GM12873 (cell line): ENCODE measurements around the gene CPM.

ENCODE experiments used
- TF ChIP-seq, protein P1 (sequence below): IDR thresholded peaks from 2 replicates; pipeline ENCODE4 v1.5.1; 2012; ENCODE audit warnings: low read depth, mild to moderate bottlenecking, moderate library complexity, low read length, control low read depth; ENCODE audit not compliant: insufficient read depth; ENCODE audit errors: missing control alignments

Gene CPM

DNA sequence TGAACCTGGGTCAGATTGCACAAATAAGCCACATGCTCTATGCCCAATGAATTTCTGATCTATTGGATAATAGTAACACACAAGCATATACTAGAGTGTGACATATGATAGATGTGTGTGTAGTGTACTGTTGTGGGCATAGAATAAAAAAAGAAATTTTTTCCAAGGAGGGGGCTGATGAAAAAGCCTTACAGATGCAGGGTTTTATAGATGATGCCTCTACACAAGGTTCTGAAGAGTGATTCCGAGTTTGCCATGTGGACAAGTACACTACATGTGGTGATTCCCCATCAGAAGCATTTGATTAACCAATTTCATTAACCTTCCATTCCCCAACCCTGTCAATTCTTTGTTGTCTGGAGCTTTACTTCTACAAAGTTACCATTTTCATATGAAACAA lies 45.3 kb downstream of the CPM start:
- TF ChIP-seq, protein P1, sequence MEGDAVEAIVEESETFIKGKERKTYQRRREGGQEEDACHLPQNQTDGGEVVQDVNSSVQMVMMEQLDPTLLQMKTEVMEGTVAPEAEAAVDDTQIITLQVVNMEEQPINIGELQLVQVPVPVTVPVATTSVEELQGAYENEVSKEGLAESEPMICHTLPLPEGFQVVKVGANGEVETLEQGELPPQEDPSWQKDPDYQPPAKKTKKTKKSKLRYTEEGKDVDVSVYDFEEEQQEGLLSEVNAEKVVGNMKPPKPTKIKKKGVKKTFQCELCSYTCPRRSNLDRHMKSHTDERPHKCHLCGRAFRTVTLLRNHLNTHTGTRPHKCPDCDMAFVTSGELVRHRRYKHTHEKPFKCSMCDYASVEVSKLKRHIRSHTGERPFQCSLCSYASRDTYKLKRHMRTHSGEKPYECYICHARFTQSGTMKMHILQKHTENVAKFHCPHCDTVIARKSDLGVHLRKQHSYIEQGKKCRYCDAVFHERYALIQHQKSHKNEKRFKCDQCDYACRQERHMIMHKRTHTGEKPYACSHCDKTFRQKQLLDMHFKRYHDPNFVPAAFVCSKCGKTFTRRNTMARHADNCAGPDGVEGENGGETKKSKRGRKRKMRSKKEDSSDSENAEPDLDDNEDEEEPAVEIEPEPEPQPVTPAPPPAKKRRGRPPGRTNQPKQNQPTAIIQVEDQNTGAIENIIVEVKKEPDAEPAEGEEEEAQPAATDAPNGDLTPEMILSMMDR: no peak

DNA sequence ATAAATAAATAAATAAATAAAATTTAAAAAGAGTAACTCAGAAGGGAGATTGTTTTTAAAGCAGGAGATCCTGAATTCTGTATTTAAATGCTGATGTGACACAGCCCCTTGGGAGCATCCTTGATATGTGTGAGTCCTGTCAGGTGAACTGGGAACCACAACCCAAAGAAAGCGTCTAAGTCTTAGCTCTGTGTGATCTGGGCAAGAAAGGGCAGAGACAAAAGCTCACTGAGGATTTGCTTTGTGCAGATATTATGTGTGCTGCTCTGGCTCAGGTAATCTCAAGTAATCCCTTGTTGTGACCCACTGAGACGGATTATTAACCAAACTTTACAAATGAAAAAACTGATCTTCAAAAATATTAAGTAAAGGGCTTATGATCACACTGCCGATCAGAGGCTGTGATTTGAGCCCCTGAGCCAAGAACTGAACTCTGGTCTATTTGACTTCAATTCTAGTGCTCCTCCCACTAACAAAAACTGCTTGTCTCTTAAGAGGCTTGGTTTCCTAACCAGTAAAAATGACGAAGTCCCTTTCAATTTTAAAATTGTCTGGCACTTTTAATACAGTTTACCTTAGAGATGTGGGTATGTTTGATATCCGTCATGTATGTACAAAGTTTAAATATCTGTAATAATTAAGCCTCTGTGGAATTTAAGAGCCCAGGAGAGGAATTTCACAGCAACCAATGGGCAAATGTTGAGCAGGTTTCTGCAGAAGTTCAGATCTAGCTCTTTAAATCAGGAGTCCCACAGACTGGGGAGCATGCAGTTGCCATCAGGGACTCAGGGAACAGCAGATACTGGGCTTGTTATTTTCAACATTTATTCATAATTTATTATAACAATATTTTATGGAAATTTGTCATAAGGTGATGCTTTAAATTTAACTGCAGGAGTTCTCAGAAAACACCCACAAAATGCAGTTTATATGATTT lies 46.1 kb downstream of the CPM start:
- TF ChIP-seq, protein P1: no peak

DNA sequence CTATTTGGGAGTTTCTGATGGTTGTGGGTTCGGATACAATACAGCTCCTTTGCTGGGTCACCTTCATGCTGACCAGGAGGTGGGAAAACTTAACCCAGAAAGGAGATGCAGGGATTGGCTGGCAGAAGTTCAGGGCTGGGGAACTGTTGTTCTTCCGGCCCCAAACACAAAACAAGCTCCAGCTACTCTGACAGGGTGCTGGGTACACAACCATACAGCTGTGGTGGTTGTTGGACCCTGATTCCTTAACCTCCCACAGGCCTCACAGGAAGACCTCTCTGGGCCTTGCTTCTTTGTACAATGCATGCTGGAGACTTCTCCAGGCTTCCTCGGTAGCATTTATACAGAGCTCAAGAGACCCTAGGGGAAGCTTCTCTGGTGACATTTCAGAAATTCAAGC lies 47.6 kb downstream of the CPM start:
- TF ChIP-seq, protein P1: no peak

DNA sequence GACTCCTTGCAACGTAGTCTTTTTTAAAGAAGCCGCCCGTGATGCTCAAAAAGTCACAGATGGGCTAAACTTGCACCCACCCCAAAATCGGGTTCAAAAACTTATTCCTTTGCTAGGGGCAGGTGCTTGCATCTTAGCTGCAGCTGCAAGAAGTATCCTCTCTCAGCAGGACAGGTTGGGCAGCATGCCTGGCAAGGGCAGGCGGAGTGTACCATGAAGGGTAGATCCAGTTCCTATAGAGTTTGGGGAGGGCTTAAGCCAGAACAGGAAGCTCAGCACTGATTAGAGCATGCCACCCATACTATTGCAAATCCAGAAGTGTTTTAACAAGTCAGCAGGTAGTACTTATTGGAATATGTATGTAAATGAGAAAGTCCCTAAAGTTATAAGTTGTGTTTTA lies 48.7 kb downstream of the CPM start:
- TF ChIP-seq, protein P1: no peak

DNA sequence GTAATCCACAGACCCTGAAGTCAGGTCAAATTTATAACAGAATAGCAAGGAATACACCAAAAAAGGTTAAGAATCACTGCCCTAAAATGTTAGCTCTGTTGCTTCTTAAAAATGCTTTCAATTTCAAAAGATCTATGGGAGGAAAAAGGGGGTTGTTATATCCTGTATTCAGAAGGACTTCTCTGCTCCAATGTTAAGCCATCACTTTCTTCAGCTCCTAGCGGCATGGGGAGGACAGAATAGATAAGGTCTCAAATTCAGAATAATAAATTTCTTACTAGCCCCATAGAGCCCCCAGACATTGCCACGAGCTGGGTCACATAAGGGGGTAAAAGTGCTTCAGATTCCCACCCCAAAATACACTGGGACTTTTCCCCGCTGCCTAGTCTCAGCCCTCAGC lies 49.8 kb downstream of the CPM start:
- TF ChIP-seq, protein P1: no peak

DNA sequence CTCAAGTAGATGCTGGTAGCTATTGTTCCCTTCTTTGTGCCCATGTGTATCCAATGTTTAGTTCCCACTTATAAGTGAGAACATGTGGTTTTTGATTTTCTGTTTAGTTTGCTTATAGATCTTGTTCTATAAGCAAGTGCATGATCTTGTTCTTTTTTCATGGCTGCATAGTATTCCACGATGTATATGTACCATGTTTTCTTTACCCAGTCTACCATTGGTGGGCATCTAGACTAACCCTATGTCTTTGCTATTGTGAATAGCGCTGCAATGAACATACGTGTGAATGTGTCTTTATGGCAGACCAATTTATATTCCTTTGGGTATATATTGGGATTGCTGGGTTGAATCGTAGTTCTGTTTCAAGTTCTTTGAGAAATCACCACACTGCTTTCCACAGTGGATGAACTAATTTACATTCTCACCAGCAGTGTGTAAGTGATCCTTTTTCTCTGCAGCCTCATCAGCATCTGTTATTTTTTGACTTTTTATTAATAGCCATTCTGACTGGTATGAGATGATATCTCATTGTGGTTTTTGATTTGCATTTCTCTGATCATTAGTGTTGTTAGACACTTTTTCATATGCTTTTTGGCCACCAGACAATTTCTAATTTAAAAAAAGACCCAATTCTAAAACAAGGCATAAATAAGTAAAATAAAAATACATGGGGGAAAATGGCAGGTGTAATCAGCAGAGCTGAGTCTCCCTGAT lies 50.6 kb downstream of the CPM start:
- TF ChIP-seq, protein P1: no peak

DNA sequence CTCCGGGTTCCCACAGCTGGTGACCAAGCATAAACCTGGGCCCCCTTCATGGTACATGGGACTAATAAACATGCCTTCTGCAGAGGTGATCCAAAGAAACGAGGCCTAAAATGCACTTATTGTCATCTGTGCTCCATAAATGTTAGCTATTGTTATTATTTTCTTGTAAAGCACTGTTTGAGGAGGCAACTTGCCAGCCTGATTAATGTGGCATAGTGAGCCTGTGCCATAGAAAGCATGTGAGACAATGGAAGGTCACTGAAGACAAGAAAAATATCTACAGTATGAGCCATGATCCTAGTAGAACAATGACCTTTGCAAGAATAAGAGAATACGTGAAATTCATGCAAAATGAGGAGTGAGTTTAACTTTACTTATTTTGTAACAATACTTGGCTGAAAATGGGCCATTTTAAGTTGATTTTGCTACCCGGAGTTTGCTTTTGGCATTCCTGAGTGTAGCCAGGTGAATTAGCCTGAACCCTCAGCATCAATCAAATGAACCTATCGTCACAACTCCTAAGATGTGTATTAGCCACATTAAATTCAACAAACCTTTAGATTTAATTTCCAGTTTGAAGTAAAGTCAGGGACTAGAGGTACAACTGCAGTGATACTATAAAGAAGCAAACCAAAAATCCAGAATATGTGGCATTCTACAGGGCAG lies 52.2 kb downstream of the CPM start:
- TF ChIP-seq, protein P1: no peak
